ENCODE measurements around the gene STARD9.

The STARD9 gene

GRCh38 chr15:42603978-42604377 is 28.6 kb downstream of the STARD9 start:
- H3K4me3 ChIP-seq (ENCODE audit: low read depth, low read length) = no peak overlapping the region
- no peak for TF ChIP-seq CTCF (IDR thresholded peaks at IDR 0.05; ENCODE audit: insufficient read depth, low read depth, low read length, missing control alignments)
- no peak for DNase-seq (ENCODE audit: low read depth)

GRCh38 chr15:42604894-42605744 is 29.7 kb downstream of the STARD9 start:
- TF ChIP-seq CTCF (IDR thresholded peaks at IDR 0.05; ENCODE audit: insufficient read depth, low read depth, low read length, missing control alignments) = no peak
- DNase-seq (ENCODE audit: low read depth) = peak; percentile 65
- H3K4me3 ChIP-seq (ENCODE audit: low read depth, low read length) = no peak overlapping the region

- H3K4me3 ChIP-seq (ENCODE audit: low read depth, low read length) = no peak overlapping the region
- DNase-seq (ENCODE audit: low read depth) = no peak
- no peak for TF ChIP-seq CTCF (IDR thresholded peaks at IDR 0.05; ENCODE audit: insufficient read depth, low read depth, low read length, missing control alignments)
Measured at GRCh38 chr15:42605796-42606195, 30.4 kb downstream of the STARD9 start.

- no peak for TF ChIP-seq CTCF (IDR thresholded peaks at IDR 0.05; ENCODE audit: insufficient read depth, low read depth, low read length, missing control alignments)
- peak; percentile 72 for DNase-seq (ENCODE audit: low read depth)
- no peak overlapping the region for H3K4me3 ChIP-seq (ENCODE audit: low read depth, low read length)
Measured at GRCh38 chr15:42608110-42608531, 32.7 kb downstream of the STARD9 start.

GRCh38 chr15:42608752-42609488 is 33.5 kb downstream of the STARD9 start:
- H3K4me3 ChIP-seq (ENCODE audit: low read depth, low read length) = no peak overlapping the region
- no peak for DNase-seq (ENCODE audit: low read depth)
- TF ChIP-seq CTCF (IDR thresholded peaks at IDR 0.05; ENCODE audit: insufficient read depth, low read depth, low read length, missing control alignments) = no peak

- TF ChIP-seq CTCF (IDR thresholded peaks at IDR 0.05; ENCODE audit: insufficient read depth, low read depth, low read length, missing control alignments) = no peak
- no peak for DNase-seq (ENCODE audit: low read depth)
- H3K4me3 ChIP-seq (ENCODE audit: low read depth, low read length) = no peak overlapping the region
Measured at GRCh38 chr15:42611532-42611931, 36.1 kb downstream of the STARD9 start.
